MM.1S (cell line): ENCODE results near the gene PNMA1.

Experiments
- DNase-seq: peaks from one replicate; pipeline ENCODE4 v3.0.0-alpha.2; 2015
- H2AFZ ChIP-seq: fragments of 300-600 bp; sonication (generic); 2 replicates; pipeline ENCODE4 v1.6.0; 2016; ENCODE audit warnings: antibody characterized with exemption, low read length
- H3F3A ChIP-seq: fragments of 300-600 bp; sonication (generic); 2 replicates; pipeline ENCODE4 v1.6.1; 2016; ENCODE audit warnings: mild to moderate bottlenecking, antibody characterized with exemption, low read length, moderate library complexity, mixed read lengths; ENCODE audit not compliant: insufficient read depth
- H3K27ac ChIP-seq: fragments of 300-600 bp; sonication (generic); 2 replicates; pipeline ENCODE4 v1.5.1; 2016; ENCODE audit warnings: mild to moderate bottlenecking, low read length
- H3K27me3 ChIP-seq: fragments of 300-600 bp; sonication (generic); replicated peaks from 2 replicates; pipeline ENCODE4 v1.6.0; 2016; ENCODE audit warnings: low read length; ENCODE audit not compliant: insufficient read depth
- H3K36me3 ChIP-seq: fragments of 300-600 bp; sonication (generic); replicated peaks from 2 replicates; pipeline ENCODE4 v1.6.1; 2016; ENCODE audit warnings: mild to moderate bottlenecking, low read length, mixed read lengths; ENCODE audit not compliant: insufficient read depth
- H3K4me1 ChIP-seq: fragments of 300-600 bp; sonication (generic); 2 replicates; pipeline ENCODE4 v1.6.1; 2016; ENCODE audit warnings: low read length, mixed read lengths
- H3K4me2 ChIP-seq: fragments of 300-600 bp; sonication (generic); 2 replicates; pipeline ENCODE4 v1.6.0; 2016; ENCODE audit warnings: low read depth, low read length
- H3K4me3 ChIP-seq: fragments of 300-600 bp; sonication (generic); 2 replicates; pipeline ENCODE4 v1.5.1; 2016; ENCODE audit warnings: low read length, mixed read lengths
- H3K79me2 ChIP-seq: fragments of 300-600 bp; sonication (generic); 2 replicates; pipeline ENCODE4 v1.6.1; 2016; ENCODE audit warnings: mixed run types, low read length, mixed read lengths
- H3K9ac ChIP-seq: fragments of 300-600 bp; sonication (generic); 2 replicates; pipeline ENCODE4 v1.6.1; 2016; ENCODE audit warnings: low read length, mixed read lengths
- H3K9me2 ChIP-seq: fragments of 300-600 bp; sonication (generic); replicated peaks from 2 replicates; pipeline ENCODE4 v1.6.1; 2016; ENCODE audit warnings: mild to moderate bottlenecking, low read length, mixed read lengths; ENCODE audit not compliant: insufficient read depth
- H3K9me3 ChIP-seq: fragments of 300-600 bp; sonication (generic); replicated peaks from 2 replicates; pipeline ENCODE4 v1.6.1; 2016; ENCODE audit warnings: mild to moderate bottlenecking, low read length, mixed read lengths; ENCODE audit not compliant: insufficient read depth
- H4K20me1 ChIP-seq: fragments of 300-600 bp; sonication (generic); 2 replicates; pipeline ENCODE4 v1.6.1; 2016; ENCODE audit warnings: mild to moderate bottlenecking, low read length, moderate library complexity, mixed read lengths; ENCODE audit not compliant: insufficient read depth
- EZH2 ChIP-seq: fragments of 300-600 bp; sonication (generic); optimal IDR thresholded peaks from 2 replicates; pipeline ENCODE3; 2017; ENCODE audit warnings: low read depth, mild to moderate bottlenecking, antibody characterized with exemption, low read length, mixed read lengths
- EZH2phosphoT487 ChIP-seq: fragments of 300-600 bp; sonication (generic); IDR thresholded peaks from 2 replicates; pipeline ENCODE4 v1.6.1; 2018; ENCODE audit warnings: antibody characterized with exemption, low read length
- TF ChIP-seq, protein P1 (sequence below): fragments of 300-600 bp; sonication (generic); IDR thresholded peaks from 2 replicates; pipeline ENCODE4 v1.5.1; 2016; ENCODE audit warnings: antibody characterized with exemption, low read length, mixed read lengths

Gene PNMA1

DNA sequence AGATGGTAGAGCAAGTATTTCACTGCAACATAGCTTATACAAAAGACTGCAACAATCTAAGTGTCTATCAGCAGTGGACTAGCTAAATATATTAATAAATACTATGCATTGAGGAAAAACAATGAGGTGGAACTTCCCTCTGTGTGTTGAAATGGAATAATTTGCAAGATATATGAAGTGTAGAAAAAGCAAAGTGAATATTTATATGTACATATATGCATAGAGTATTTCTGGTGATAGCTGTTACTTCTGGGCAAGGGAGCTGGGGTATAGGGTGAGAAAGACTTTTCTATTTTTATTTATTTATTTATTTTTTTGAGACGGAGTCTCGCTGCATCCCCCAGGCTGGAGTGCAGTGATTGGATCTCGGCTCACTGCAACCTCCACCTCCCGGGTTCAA is 35.5 kb downstream of the PNMA1 start:
- no peaks in the 10 kb centered on the region for H3K4me1 ChIP-seq
- TF ChIP-seq, protein P1, sequence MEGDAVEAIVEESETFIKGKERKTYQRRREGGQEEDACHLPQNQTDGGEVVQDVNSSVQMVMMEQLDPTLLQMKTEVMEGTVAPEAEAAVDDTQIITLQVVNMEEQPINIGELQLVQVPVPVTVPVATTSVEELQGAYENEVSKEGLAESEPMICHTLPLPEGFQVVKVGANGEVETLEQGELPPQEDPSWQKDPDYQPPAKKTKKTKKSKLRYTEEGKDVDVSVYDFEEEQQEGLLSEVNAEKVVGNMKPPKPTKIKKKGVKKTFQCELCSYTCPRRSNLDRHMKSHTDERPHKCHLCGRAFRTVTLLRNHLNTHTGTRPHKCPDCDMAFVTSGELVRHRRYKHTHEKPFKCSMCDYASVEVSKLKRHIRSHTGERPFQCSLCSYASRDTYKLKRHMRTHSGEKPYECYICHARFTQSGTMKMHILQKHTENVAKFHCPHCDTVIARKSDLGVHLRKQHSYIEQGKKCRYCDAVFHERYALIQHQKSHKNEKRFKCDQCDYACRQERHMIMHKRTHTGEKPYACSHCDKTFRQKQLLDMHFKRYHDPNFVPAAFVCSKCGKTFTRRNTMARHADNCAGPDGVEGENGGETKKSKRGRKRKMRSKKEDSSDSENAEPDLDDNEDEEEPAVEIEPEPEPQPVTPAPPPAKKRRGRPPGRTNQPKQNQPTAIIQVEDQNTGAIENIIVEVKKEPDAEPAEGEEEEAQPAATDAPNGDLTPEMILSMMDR = no peak
- TF ChIP-seq EZH2 (no peak), EZH2phosphoT487 (no peak)

DNA sequence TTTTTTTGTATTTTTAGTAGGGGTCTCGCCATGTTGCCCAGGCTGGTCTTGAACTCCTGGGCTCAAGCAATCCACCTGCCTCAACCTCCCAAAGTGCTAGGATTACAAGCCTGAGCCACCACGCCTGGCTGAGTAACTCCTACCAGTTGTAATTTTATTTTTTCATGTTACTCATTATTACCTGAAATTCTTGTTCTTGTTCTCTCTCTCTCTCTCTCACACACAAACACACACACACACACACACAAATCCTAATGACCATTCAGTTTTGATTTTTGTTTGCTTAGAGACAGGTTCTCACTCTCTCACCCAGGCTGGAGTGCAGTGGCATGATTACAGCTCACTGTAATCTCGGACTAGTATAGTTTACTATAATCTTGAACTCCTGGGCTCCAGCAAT is 39.2 kb downstream of the PNMA1 start:
- H2AFZ ChIP-seq = no peak overlapping the region
- no peaks in the 10 kb centered on the region for H4K20me1 ChIP-seq
- TF ChIP-seq, protein P1 = no peak
- TF ChIP-seq EZH2 (no peak), EZH2phosphoT487 (no peak)
- H3K36me3 ChIP-seq = no peaks in the 10 kb centered on the region
- no peaks in the 10 kb centered on the region for H3K27me3 ChIP-seq
- H3K4me1 ChIP-seq = no peaks in the 10 kb centered on the region
- H3K9me3 ChIP-seq = no peaks in the 10 kb centered on the region
- no peaks in the 10 kb centered on the region for H3F3A ChIP-seq
- H3K27ac ChIP-seq = no peak overlapping the region
- H3K9me2 ChIP-seq = no peaks in the 10 kb centered on the region
- H3K4me3 ChIP-seq = no peak overlapping the region
- DNase-seq = no peak
- H3K9ac ChIP-seq = no peak overlapping the region
- no peaks in the 10 kb centered on the region for H3K79me2 ChIP-seq
- H3K4me2 ChIP-seq = no peak overlapping the region

More for the DNA sequence above, 35.5 kb downstream of the PNMA1 start:
- H3K27me3 ChIP-seq = no peaks in the 10 kb centered on the region
- no peak overlapping the region for H3K4me2 ChIP-seq
- H3K27ac ChIP-seq = no peak overlapping the region
- H4K20me1 ChIP-seq = no peaks in the 10 kb centered on the region
- no peaks in the 10 kb centered on the region for H3K9me2 ChIP-seq
- no peaks in the 10 kb centered on the region for H3K79me2 ChIP-seq
- H3F3A ChIP-seq = no peaks in the 10 kb centered on the region
- H3K36me3 ChIP-seq = no peaks in the 10 kb centered on the region
- H3K9me3 ChIP-seq = no peaks in the 10 kb centered on the region
- no peak for DNase-seq
- H2AFZ ChIP-seq = no peak overlapping the region
- no peak overlapping the region for H3K9ac ChIP-seq
- H3K4me3 ChIP-seq = no peak overlapping the region

DNA sequence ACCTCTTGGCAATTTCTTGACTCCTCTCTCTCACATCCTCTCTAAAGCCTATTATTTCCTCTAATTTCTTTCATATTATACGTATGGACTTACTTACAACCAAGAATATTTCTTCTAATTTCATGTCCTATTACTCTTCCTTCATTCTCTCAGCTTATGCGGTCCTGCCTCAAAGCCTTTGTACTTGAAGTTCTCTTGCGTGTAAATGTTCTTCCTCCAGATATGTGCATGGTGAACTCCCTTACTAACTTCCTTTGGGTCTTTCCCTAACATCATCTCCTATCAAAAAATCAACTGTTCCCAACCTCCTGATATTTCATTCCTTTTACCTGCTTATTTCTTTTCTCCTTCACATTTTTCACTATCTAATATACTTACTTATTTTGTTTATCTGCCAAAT is 46.3 kb downstream of the PNMA1 start:
- no peak for DNase-seq
- no peaks in the 10 kb centered on the region for H4K20me1 ChIP-seq
- TF ChIP-seq EZH2 (no peak), EZH2phosphoT487 (no peak)
- TF ChIP-seq, protein P1 = no peak

More for the DNA sequence above, 46.3 kb downstream of the PNMA1 start:
- no peaks in the 10 kb centered on the region for H3K9me2 ChIP-seq
- H3F3A ChIP-seq = no peaks in the 10 kb centered on the region
- H2AFZ ChIP-seq = no peak overlapping the region
- H3K79me2 ChIP-seq = no peaks in the 10 kb centered on the region
- H3K27ac ChIP-seq = no peak overlapping the region
- no peak overlapping the region for H3K9ac ChIP-seq
- H3K4me2 ChIP-seq = no peak overlapping the region
- H3K4me3 ChIP-seq = no peak overlapping the region
- no peaks in the 10 kb centered on the region for H3K9me3 ChIP-seq
- no peaks in the 10 kb centered on the region for H3K36me3 ChIP-seq
- H3K27me3 ChIP-seq = no peaks in the 10 kb centered on the region
- H3K4me1 ChIP-seq = no peaks in the 10 kb centered on the region
